OCI-M2 (cell line): ENCODE data around the gene ZBTB44.
"Not testable (repeated sequence)": the region's sequence is repeated elsewhere in the genome, so short reads cannot be mapped to it uniquely, and the experiment has no call there.

Experiments
- DNase-seq: peaks from one replicate; lab custom pipeline; 2025; ENCODE audit not compliant: unreplicated experiment; lab: John Stamatoyannopoulos, UW

Gene ZBTB44

DNA sequence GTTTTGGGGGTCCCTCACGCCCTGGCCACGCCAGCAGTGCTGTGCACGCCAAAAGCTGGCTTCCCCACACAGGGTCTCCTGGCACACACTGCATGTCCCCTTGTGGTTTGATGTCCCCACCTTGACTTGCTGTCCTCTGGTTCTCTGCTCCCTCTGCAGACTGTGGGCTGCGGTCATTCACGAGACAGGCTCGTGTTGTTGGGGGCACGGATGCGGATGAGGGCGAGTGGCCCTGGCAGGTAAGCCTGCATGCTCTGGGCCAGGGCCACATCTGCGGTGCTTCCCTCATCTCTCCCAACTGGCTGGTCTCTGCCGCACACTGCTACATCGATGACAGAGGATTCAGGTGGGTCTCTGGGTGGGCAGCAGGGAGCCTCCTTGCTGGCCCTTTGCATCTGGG lies 114.9 kb downstream of the ZBTB44 start:
- no peak for DNase-seq

GRCh38 chr11:130198964-130199363 lies 115.8 kb downstream of the ZBTB44 start:
- DNase-seq = no peak

GRCh38 chr11:130198292-130198691 lies 116.4 kb downstream of the ZBTB44 start:
- no peak for DNase-seq

DNA sequence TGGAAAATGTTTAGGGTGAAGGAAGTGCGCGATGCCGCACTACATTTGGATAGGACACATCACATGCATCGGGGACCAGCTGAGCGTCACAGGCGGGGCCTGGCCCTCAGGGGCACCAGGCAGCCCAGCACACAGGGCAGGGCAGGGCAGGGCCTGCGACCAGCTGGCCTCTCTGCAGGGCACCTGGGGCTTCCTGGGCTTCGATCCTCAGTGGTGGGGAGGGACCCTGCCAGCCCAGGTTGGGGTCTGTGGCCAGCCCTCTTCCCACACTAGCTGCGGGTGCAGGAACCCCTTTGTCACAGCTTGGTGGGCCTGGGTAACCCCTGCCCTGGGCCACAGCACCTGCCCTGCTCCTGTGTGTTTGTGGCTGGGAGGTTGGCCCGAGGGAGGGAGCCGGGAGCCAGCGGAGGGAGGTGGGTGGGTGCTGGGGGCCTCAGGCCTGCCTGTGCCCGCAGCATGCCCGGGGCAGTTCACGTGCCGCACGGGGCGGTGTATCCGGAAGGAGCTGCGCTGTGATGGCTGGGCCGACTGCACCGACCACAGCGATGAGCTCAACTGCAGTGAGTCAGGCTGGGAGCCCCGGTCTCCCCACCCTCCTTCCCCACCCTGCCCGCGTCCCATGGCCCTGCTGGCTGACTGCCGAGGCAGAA lies 117.2 kb downstream of the ZBTB44 start:
- no peak for DNase-seq

DNA sequence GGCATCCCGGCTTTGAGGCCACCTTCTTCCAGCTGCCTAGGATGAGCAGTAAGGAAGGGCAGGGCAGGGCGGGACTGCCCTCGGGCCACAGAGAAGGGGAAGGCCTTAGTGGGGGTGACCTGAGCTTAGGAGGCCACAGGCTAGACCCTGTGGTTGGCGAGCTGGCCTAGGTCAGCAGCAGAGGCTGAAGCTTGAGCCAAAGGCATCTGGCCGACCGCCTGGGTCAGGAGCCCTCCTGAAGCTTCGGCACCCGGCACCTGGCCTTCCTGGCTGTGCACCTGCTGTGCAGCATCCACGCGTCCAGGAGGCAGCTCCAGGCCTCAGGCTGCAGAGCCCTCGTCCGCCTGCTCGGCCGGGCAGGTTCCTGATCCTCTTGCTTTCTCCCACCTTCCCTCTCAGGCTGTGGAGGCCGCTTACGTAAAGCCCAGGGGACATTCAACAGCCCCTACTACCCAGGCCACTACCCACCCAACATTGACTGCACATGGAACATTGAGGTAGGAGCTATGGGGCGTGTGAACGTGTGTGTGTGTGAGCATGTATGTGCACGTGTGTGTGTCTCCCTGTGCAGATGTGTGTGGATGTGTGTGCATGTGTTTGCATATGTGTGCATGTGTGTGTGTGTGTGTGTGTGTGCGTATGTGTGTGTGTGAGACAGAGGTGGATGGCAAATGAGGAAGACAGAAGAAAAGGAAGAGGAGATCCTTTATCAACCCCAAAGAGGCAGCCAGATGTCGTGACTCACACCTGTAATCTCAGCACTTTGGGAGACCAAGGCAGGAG lies 120.3 kb downstream of the ZBTB44 start:
- no peak for DNase-seq

DNA sequence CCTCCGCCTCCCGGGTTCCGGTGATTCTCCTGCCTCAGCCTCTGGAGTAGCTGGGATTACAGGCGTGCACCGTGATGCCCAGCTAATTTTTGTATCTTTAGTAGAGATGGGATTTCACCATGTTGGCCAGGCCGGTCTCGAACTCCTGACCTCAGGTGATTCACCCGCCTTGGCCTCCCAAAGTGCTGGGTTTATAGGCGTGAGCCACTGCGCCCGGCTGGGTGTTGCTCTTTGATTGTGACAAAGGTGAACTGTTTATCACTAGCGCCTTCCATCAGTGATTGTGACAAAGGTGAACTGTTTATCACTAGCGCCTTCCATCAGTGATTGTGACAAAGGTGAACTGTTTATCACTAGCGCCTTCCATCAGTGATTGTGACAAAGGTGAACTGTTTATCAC lies 121.2 kb downstream of the ZBTB44 start:
- DNase-seq = not testable (repeated sequence)

DNA sequence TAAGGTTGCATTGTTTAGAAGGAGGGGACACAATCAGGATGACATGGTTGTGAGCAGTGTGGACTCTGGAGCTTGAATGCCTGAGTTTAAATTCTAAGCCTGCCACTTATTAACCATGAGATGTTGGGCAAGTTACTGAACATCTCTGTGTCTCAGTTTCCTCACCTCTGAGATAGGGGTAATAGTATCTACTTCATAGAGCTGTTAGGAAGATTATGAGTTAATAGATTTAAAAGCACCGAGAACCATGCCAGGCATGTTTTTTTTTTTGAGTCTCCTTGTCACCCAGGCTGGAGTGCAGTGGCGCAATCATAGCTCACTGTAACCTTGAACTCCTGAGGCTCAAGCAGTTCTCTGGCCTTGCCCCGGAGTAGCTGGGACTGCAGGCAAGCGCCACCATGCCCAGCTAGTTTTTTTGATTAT lies 121.9 kb downstream of the ZBTB44 start:
- DNase-seq = no peak

DNA sequence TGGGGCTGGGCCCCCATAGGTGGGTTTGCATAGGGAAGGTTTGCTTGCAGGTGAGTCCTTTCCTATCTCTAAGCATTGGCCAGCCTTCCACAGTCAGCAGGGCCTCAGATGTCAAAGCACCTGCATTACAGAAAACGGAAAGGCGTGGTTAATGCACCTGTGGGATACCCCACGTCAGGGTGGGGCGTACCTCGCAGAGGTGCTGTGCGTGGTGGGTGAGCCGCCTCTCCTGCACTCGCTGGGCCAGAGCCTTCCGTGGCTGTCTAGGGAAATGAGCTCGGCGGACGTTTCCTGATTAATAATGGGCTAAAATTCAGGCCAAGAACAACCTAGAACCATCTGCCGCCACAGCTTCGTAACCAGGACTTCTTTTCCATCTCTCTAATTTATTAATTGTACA lies 122.8 kb downstream of the ZBTB44 start:
- DNase-seq = no peak

GRCh38 chr11:130190371-130190881 lies 124.3 kb downstream of the ZBTB44 start:
- no peak for DNase-seq

GRCh38 chr11:130189492-130190210 lies 125.1 kb downstream of the ZBTB44 start:
- DNase-seq = no peak

DNA sequence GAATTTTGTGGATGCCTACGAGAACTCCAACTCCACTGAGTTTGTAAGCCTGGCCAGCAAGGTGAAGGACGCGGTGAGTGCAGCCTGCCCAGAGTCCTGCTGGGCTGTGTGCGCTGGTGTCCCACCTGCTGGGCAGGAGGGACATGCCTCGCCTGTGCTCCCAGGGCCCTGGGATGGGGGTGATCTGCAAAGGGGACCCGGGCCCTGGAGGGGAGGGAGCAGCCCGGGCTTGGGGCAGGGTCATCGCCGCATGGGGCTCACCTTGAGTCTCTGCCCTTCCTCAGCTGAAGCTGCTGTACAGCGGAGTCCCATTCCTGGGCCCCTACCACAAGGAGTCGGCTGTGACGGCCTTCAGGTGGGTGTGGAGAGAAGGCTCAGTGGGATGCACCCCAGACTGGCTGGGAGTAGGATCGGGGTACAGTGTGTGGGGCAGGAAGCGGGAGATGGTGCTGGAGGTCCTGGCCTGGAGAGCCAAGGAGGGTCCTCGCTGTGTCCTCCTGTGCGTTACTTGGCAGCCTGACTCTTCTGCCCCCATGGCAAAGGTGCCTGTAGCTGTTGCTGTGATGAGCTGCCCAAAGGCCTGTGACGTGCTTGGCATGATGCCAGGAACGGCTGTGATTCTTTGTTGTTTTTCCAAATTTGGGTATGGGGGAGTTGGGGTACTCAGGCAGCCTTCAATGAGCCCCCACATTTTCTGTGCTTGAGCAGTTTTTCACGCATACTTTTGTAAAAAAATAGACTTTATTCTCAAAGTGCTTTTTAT lies 126.0 kb downstream of the ZBTB44 start:
- no peak for DNase-seq

DNA sequence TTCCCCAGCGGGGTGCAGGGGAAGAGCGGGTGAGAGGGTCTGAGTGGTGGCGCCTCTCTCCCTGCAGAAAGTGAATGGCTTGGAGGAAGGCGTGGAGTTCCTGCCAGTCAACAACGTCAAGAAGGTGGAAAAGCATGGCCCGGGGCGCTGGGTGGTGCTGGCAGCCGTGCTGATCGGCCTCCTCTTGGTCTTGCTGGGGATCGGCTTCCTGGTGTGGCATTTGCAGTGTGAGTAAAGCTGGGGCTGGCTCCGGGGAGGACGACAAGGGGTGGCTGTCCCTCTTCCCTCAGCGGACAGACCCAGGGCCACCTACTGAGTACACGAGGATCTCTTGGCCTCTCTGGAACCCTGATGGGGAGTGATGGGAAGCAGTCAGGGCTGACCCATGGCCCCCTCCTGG lies 126.7 kb downstream of the ZBTB44 start:
- no peak for DNase-seq

GRCh38 chr11:130187096-130187495 lies 127.6 kb downstream of the ZBTB44 start:
- no peak for DNase-seq

DNA sequence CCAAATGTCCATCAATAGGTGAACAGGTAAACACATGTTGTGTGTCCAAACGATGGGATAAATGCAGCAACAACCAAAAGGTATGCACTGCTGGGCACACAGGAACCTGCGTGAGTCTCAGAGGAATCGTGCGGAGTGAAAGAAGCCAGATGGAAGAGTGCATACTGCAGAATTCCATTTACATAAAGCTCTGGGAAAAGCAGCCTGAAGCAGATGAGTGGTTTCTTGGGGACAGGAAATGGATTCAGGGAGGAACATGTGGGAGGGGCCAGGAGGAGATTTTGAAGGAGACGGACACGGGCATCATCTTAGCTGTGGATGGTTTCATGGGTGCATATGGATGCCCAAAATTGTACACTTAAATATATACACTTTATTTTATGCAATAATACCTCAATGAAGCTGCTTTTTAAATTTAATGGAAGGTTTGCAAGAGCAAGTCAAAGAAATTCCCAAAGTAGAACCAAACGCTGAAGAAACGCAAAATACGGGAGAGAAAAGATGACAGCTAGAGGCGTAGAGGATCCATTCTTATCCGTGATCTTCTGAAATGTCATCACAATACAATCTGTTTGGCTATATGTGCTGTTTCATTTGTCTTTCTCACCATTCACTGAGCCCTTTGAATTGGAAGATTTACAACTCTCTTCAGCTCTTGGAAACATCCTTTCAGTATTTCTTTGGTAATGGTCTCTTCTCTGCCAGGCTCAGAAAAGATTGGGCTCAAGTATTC lies 130.7 kb downstream of the ZBTB44 start:
- no peak for DNase-seq

DNA sequence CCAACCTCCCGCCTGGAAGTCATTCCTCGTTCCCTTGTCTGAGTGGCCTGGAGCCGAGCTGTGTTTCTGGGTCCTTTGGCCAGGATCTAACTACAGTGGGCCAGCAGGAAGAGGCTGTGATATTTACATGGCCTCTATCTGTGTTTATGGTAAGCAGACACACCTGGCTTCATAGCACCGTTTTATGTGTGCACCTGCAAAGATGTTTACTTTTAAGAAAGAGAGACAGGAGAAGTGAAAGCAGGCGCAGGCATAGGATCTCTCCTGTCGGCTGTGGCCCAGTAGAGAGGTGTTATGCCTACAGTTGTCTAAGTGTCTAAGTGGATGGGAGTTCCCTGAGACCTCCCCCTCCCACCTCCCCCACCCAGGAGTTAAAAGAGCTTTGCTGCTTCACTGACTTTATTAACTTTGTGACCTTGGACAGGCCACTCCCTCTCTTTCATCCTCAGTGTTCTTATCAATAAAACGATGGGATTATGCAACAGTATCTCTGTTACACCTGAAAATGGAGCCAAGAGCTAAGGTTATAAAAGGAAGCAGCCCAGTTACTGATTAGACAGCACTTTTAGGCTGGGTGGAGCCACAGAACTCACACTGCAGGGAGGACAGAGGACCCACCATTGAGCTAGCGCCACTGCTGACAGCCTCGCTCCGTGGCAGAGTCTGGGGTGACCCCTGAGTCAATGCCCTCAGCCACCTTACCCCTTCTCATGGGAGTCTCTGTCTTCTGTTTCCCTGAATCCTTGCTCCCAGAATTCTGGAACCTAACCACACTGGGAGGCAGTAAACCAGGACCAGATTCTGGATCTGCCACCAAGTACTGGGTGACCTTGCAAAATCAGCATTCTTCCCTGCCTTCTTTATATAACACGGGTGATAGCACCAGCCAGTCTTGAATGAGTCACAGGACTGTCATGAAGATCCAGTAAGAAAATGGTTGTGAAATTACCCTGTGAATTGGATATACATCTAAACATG lies 133.1 kb downstream of the ZBTB44 start:
- DNase-seq = no peak

DNA sequence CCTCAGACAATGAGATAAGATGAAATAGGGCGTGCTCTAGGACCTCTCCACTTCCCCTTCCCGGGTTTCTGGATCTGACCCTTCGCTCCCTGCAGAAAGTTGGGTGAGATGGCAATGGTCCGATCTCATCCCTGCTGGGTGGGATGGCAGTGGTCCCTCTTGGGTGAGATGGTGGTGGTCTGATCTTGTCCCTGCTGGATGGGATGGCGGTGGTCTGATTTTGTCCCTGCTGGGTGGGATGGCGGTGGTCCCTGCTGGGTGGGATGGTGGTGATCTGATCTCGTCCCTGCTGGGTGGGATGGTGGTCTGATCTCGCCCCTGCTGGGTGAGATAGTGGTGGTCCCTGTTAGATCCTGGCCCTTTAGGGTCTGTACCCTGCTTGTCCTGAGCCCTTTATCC lies 133.8 kb downstream of the ZBTB44 start:
- DNase-seq = no peak

DNA sequence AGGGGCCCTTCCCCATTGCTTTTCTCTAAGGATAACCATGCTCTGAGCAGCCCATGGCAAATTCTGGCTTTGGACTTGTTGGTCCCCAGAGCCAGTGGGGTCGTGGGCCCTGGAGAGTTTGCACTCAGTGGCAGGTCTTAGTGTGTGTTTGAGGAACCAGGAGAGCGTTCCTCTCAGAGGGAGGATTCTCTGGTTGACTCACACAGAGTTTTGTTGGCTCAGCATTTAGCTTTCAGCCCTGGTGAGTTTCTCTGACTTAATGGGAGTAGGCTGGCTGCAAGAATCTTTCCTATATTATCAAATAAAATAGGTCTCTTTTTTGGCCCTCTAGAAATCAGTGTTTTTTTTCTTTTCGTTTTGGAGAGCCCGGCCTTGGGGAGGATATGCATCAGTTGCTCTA lies 134.2 kb downstream of the ZBTB44 start:
- DNase-seq = no peak

DNA sequence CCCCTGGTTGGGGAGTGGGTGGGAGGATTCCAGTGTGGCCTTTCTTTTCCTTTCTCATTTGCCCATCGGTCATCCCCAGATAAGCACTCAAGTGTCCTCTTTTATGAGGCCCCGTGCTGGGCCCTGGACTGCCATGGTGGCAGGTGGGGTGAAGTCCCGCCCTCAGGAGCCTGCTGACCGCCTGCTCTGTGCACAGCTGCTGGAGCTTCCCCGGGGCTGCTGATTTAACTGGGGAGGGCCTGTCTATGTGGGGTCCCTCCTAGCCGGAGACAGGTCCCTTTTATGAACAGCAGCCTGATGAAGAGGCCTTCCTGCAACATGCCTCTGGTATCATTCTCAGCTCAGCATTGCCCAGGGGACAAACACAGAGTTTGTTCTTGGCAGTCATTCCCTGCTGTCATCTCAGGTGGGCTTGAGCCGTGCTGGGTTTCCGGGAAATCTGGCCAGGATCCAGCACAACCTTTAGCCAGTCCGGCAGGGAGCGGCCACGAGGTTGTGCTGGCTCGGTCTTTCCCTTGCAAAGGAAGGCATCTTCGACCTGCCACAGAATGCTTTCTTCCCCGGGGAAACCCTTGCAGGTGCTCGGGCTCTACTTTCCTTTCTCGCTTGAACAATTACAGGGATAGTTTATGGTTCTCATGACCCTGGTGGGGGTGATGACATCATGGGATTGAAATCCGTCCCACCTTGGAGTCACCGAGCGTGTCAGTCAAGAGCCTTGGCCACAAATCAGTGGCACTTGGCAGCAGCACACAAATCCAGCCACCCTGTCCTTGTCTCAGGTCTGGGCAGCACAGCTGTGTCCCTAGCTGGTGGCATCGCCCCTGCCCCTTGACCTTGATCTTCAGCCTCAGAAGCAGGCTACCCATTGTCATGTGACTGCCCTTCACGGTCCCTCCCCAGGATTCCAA lies 135.1 kb downstream of the ZBTB44 start:
- DNase-seq = no peak
